Limb (tissue), 2 donors: Measurements from ENCODE around the gene DPH5.
"Not testable (repeated sequence)": the region's sequence is repeated elsewhere in the genome, so short reads cannot be mapped to it uniquely, and the experiment has no call there.

Source experiments
- DNase-seq, 2 donors: peaks; one replicate each; pipeline ENCODE4 v3.0.0-alpha.2; 2016; ENCODE audit errors: extremely low spot score in 2 of 2

Gene DPH5

GRCh38 chr1:100989306-100990077 is 36.1 kb downstream of the DPH5 start:
- DNase-seq: no peak

DNA sequence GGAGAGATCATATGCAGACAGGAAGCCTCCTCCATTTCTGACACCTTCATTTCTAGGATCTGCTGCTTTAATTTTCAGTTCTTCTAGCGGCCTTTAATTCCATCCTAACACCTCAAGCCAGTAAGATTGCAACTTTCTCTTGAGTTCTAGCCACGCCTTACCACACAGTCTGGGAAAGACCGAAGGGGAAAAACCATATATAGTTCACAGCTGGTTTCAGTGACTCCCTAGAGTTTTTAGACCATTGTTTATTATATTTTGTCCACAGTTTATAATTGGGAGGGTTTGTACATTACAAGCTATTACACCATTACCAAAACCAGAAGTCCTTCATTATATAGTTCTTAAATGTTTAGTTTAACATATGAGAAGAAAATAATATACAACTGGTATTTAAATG is 37.5 kb downstream of the DPH5 start:
- no peak for DNase-seq

- DNase-seq: no peak
These were observed 42.8 kb downstream of the DPH5 start for GRCh38 chr1:100982793-100983192.

DNA sequence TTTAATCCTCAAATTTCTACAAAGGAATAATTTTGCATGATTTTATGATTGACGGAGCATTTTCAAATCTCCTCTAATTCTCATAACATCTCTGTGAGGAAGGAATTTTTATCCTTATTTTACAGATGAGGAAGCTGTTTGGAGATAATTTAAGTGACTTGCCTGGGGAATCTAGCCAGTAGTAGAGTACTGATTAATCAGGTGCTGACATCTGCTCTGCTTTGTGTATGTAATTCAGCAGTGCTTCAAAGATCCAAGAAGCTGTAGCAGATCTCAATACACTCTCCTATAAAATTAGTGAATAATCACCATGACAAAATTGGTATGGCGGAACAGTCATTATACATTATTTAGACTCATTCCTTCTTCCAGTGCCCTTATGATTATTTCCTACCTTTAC is 46.0 kb downstream of the DPH5 start:
- DNase-seq: no peak

- no peak for DNase-seq
These were observed 48.6 kb downstream of the DPH5 start for GRCh38 chr1:100976936-100977335.

GRCh38 chr1:100972185-100972584 is 53.4 kb downstream of the DPH5 start:
- no peak for DNase-seq

DNA sequence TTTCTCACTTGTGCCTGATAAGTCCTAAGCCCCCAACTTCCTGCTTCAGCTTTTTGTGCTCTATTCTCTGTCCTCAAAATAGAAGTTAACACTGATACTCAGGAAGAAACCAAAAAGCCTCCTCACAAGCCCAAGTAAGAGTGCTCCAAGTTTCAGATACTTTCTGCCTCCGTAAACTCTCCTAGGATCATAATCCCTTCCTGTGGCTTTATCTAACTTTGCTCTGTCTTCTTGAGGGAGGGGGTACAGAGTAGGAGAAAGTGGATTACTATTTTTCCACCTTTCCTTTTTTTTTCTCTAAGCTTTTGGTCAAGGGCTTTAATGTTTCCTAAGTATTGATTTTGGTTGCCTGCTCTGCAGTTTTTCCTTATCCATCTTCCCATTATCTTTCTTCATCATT is 54.6 kb downstream of the DPH5 start:
- DNase-seq: no peak

GRCh38 chr1:100969327-100969726 is 56.3 kb downstream of the DPH5 start:
- DNase-seq: no peak

DNA sequence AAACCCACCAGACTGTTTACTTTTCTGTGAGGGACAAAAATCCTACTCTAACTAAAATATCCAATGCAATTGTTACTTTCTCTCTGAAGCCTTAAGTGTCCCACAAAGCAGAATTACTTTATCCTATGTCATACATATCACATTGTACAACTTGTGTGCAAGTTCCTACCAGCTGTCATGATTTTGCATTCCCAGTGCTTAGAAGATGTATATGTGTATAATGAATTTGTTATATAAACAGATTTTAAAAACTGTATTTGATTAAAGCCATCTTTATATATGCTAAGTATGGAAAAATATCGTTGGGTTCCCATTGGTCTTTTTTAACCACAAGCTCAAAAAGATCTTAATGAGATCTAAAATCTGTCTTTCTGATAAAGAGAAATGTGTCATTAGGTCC is 57.0 kb downstream of the DPH5 start:
- no peak for DNase-seq

GRCh38 chr1:100960098-100960497 is 65.5 kb downstream of the DPH5 start:
- no peak for DNase-seq

- DNase-seq: no peak
These were observed 66.0 kb downstream of the DPH5 start for GRCh38 chr1:100959502-100960060.

DNA sequence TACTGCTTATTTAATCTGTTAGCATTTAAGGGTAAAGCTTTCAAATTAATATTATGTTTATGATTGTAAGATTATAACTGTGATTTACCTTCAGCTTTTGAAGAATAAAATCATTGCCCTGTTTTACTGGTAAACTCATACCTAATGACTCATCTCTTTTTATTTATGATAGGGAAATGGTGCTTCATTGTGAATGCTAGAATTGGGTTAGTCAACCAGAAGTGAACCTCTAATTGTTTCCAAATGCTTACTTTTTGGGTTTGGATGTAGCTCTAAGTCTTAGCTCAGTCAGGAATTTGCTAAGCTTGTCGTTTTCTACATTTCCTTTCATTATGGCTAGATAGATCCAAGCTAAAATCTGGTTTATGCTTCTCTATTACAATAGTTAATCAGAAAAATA is 70.3 kb downstream of the DPH5 start:
- DNase-seq: peak in 1 of 2 donors; percentile 58

DNA sequence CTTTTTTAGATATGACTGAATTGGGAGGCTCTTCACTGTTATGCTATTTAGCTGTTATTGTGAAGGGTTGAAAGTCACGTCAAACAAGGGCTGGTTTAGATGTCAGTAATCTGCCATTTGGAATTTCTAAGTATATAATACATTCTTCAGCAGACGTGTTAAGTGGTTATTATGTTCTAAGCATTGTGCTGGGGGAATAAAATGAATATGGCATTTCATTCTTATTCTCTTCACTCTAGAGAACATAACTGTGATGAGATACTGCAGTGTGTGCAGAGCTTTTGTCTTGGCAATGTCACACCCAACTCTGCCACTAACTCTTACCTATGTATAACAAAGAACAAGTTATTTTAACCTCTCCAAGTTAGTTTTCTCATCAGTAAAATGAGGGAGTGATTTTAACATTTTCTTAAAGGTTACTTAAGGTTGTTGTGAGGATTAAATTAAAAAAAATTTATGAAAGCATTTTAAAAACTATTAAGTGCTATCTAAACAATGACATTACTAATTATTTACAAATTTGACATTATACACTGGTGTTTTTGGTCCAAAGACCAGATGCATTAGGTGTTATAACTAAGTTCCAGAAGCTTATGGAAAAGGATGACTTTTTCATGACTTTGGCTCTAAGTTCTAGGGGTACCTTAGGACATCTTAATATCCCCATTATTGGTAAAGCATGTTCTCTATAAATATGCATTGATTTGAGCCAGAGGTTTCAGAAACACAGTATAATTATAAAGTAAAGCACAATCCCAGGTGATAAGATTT is 71.4 kb downstream of the DPH5 start:
- no peak for DNase-seq

DNA sequence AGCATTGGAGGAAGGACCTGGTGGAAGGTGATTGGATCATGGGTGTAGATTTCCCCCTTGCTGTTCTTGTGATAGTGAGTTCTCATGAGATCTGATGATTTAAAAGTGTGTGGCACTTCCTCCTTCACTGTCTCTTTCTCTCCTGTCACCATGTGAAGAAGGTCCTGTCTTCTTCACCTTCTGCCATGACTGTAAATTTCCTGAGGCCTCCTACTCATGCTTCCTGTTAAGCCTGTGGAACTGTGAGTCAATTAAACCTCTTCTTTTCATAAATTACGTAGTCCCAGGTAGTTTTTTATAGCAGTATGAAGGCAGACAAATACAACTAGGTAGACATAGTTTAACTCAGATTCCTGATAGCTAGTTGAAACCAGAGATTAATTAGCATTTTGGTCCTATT is 72.6 kb downstream of the DPH5 start:
- not testable (repeated sequence) for DNase-seq

DNA sequence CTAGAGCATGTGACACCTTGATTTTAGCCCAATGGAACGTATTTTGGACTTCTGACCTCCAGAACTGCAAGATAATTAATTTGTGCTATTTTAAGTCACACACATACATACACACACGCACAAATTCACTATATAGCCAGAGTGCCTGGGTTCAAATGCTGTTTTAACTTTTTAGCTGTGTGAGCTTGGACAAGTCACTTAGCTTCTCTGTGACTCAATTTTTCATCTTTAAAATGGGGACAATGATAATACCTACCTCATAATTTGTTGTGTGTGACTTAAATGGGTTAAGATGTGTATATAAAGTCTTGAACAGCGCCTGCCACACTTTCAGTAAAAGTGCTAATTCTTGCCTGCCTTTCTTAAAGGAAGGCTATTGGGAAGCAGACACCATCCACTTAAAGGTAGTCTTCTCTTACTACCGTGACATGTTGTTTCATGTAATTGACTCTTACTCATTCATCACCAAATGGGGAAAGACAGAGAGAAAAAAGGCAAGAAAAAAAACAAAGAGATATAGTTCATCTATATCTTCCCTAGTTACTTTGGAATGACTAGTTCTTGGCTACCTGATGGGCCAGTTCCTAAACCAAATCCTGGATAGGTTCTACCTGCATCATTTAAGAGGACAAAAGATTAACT is 73.4 kb downstream of the DPH5 start:
- DNase-seq: no peak

DNA sequence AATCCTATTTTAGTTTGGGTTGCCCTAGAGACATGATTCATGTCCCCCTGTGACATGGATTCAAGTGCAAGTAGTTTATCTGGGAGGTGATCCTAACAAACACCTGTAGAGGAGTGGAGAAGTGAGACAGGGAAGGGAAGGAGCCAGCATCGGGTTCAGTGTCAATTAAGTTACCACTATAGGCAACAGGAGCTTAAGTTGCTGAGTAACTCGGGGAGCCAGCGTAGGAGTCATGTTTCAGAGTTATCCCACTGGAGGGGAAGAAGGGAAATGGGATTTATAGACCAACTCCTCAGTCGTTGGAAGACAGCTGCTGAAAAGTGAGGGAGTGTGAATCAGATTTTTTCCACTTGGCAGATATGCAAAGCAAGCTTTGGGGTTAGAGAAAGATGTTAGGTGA is 74.8 kb downstream of the DPH5 start:
- DNase-seq: peak in 1 of 2 donors; percentile 60

DNA sequence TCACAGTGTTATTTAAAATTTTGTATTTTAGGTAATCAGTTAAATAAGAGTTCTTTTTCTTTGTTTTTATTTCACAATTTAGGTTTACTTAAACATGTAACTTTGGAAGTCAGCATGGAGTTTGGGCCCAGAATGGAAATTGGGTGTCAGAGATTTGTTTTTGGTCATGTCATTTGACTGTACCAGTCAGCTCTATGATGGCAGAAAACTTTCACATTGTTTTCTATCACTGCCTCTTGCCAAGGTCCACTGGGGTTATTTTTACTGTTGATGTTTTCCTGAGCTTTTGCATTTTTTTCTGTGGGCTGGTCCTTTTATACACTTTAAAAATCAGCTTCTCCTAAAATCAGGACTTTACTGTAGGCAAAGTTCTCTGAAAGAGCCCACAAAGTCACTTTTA is 75.2 kb downstream of the DPH5 start:
- no peak for DNase-seq

DNA sequence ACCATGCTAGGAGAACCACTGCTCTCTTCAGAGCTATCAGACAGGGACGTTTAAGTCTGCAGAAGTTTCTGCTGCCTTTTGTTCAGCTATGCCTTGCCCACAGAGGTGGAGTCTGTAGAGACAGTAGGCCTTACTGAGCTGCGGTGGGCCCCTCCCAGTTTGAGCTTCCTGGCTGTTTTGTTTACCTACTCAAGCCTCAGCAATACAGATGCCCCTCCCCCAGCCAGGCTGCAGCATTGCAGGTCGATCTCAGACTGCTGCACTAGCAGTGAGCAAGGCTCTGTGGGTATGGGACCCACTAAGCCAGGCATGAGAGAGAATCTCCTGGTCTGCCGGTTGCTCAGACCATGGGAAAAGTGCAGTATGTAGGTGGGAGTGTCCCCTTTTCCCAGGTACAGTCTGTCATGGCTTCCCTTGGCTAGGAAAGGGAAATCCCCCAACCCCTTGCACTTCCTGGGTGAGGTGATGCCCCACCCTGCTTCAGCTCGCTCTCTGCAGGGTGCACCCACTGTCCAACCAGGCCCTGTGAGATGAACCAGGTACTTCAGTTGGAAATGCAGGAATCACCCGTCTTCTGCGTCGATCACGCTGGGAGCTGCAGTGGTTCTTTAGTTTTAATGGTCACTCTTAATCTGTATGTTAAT is 75.9 kb downstream of the DPH5 start:
- not testable (repeated sequence) for DNase-seq

DNA sequence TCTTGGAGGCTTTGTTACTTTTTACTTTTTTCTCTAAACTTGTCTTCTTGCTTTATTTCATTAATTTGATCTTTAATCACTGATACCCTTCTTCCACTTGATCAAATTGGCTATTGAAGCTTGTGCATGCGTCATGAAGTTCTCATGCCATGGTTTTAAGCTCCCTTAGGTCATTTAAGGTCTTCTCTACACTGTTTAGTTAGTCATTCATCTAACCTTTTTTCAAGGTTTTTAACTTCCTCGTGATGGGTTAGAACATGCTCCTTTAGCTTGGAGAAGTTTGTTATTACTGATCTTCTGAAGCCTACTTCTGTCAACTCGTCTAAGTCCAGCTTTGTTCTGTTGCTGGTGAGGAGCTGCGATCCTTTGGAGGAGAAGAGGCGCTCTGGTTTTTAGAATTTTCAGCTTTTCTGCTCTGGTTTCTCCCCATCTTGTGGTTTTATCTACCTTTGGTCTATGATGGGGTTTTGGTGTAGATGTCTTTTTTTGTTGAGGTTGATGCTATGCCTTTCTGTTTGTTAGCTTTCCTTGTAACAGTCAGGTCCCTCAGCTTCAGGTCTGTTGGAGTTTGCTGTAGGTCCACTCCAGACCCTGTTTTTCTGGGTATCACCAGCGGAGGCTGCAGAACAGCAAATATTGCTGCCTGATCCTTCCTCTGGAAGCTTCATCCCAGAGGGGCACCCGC is 76.7 kb downstream of the DPH5 start:
- DNase-seq: not testable (repeated sequence)

- not testable (repeated sequence) for DNase-seq
These were observed 77.8 kb downstream of the DPH5 start for GRCh38 chr1:100947816-100948215.

DNA sequence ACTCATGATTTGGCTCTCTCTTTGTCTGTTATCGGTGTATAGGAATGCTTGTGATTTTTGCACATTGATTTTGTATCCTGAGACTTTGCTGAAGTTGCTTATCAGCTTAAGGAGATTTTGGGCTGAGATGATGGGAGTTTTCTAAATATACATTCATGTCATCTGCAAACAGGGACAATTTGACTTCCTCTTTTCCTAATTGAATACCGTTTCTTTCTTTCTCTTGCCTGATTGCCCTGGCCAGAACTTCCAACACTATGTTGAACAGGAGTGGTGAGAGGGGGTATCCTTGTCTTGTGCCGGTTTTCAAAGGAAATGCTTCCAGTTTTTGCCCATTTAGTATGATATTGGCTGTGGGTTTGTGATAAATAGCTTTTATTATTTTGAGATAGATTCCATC is 79.5 kb downstream of the DPH5 start:
- DNase-seq: not testable (repeated sequence)
